ENCODE measurements around the gene NR5A1.
A peak's percentile ranks its signal among the peaks of the same experiment; 100 is the strongest.

NR5A1 gene

GRCh38 chr9:124514874-124515273 is 7.7 kb upstream of the NR5A1 start:
- no peak for DNase-seq

- DNase-seq = no peak
Observed at GRCh38 chr9:124514125-124514524, 6.9 kb upstream of the NR5A1 start.

GRCh38 chr9:124513376-124513994 is 6.3 kb upstream of the NR5A1 start:
- peak in 2 of 56 donors; percentile 14 to 16 for DNase-seq

GRCh38 chr9:124512806-124513204 is 5.6 kb upstream of the NR5A1 start:
- no peak for DNase-seq

GRCh38 chr9:124511891-124512805 is 4.9 kb upstream of the NR5A1 start:
- no peak for DNase-seq

- DNase-seq = no peak
Observed at GRCh38 chr9:124511426-124511840, 4.2 kb upstream of the NR5A1 start.

- DNase-seq = no peak
Observed at GRCh38 chr9:124510650-124511425, 3.6 kb upstream of the NR5A1 start.

GRCh38 chr9:124507880-124508423 is 753 bp upstream of the NR5A1 start:
- no peak for DNase-seq

- no peak for DNase-seq
Observed at GRCh38 chr9:124506433-124506832, 766 bp downstream of the NR5A1 start.

GRCh38 chr9:124505901-124506346 is 1.3 kb downstream of the NR5A1 start:
- no peak for DNase-seq

- no peak for DNase-seq
Observed at GRCh38 chr9:124505006-124505900, 1.9 kb downstream of the NR5A1 start.

GRCh38 chr9:124504530-124505005 is 2.6 kb downstream of the NR5A1 start:
- DNase-seq = no peak

GRCh38 chr9:124503713-124504529 is 3.3 kb downstream of the NR5A1 start:
- no peak for DNase-seq

- no peak for DNase-seq
Observed at GRCh38 chr9:124502711-124503702, 4.2 kb downstream of the NR5A1 start.

GRCh38 chr9:124501771-124502320 is 5.4 kb downstream of the NR5A1 start:
- DNase-seq = no peak

GRCh38 chr9:124500796-124501611 is 6.2 kb downstream of the NR5A1 start:
- no peak for DNase-seq
